Vagina (tissue), 2 donors: ENCODE measurements around the gene IST1. TPM values are rescaled to one million over a fixed set of nuclear protein-coding genes. Genes with fewer than 3 reads are reported as not detected.

Experiments used
- DNase-seq, 2 donors: peaks; one replicate each; pipeline ENCODE4 v3.0.0-alpha.2; 2017; ENCODE audit errors: extremely low spot score in 2 of 2
- H3K27ac ChIP-seq: fragments of 200-600 bp; sonication (generic); one replicate; pipeline ENCODE4 v1.5.1; 2019
- H3K27me3 ChIP-seq: fragments of 200-600 bp; sonication (generic); one replicate; pipeline ENCODE4 v1.5.1; 2019
- H3K36me3 ChIP-seq, 2 donors: fragments of 200-600 bp; sonication (generic); one replicate each; pipeline ENCODE4 v1.5.1; 2017 to 2019
- H3K4me1 ChIP-seq: fragments of 200-600 bp; sonication (generic); one replicate; pipeline ENCODE4 v1.5.1; 2019
- H3K4me3 ChIP-seq, 2 donors: fragments of 200-600 bp; sonication (generic); 1 replicate in 1 of 2; 2 replicates in 1 of 2; pipeline ENCODE4 v1.5.1; 2016 to 2019
- H3K9me3 ChIP-seq: fragments of 200-600 bp; sonication (generic); one replicate; pipeline ENCODE4 v1.5.1; 2019
- POLR2A ChIP-seq, 2 donors: fragments of 450-650 bp; IDR thresholded peaks; one replicate each; pipeline ENCODE4 v1.6.1; 2017; ENCODE audit warnings: antibody characterized with exemption in 2 of 2, mild to moderate bottlenecking in 2 of 2, moderate library complexity in 2 of 2
- POLR2AphosphoS5 ChIP-seq, 2 donors: sonication (generic); formaldehyde crosslinking; IDR thresholded peaks; one replicate each; pipeline ENCODE4 v1.9.0; 2017; ENCODE audit warnings: antibody characterized with exemption in 2 of 2, mild to moderate bottlenecking in 2 of 2, low read depth in 1 of 2; ENCODE audit not compliant: insufficient read depth in 1 of 2
- intact Hi-C: fragments of 100-400 bp; cut with DNase I; formaldehyde crosslinking; loops from one replicate; pipeline ENCODE4 v1.15.1; 2023
- total RNA-seq: library from RNA; depleted of rRNA; stranded (reverse); fragments of >200 nt; gene quantifications from one replicate; pipeline ENCODE4 v1.2.3, GENCODE V29; 2016
- TF ChIP-seq, protein P1 (sequence below), 3 experiments: fragments of 450-650 bp in 2 of 3; fragments of 200-600 bp in 1 of 3; sonication (generic) in 1 of 3; IDR thresholded peaks; one replicate each; pipeline ENCODE4 v1.5.1; 2017 to 2019; ENCODE audit warnings: antibody characterized with exemption in 3 of 3, mild to moderate bottlenecking in 2 of 3, moderate library complexity in 2 of 3

Gene IST1
- total RNA-seq, 1 donor from 2014 or later = 159 TPM

DNA sequence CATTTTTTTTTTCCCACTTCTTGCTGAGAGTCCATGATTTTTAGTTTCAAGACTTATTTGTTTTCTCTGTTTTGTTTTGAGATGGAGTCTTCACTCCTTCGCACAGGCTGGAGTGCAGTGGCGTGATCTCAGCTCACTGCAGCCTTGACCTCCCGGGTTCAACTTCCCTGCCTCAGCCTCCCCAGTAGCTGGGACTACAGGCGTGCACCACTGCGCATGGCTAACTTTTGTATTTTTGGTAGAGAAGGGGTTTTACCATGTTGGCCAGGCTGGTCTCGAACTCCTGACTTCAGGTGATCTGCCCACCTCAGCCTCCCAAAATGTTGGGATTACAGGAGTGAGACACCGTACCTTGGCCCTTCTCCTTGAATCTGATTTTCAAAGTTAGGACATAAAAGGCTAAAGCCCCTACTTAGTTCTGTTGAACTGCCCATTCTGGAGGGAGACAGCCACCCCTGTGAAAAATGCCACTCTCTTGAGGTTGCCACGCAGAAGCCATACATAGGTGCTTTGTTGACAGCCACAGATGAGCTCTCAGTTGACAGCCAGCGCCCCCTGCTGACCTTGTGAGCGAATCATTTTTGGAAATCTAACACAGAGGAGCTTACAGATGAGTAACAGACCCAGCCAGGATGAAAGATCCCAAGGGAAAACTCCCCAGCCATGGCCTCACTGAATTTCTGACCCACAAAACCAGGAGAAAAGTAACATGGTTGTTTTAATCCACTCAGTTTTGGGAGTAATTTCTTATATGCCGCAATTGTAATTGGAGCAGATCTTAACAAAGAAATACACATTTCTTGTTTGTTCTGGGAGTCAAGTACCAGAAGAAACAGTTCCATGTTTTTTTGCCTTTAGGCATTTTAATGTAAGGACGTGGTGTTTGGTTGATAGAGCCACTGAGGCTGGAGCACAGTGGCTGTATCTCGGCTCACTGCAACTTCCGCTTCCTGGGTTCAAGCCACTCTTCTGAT is 66.0 kb downstream of the IST1 start:
- intact Hi-C loops = no loop called here
- H3K4me3 ChIP-seq = no peak overlapping the region
- TF ChIP-seq POLR2A (IDR thresholded peaks at IDR 0.05) = no peak
- TF ChIP-seq POLR2AphosphoS5 (IDR thresholded peaks at IDR 0.05; ENCODE audit: insufficient read depth in 1 of 2, low read depth in 1 of 2) = peak in 1 of 2 donors; percentile 37
- TF ChIP-seq, protein P1, sequence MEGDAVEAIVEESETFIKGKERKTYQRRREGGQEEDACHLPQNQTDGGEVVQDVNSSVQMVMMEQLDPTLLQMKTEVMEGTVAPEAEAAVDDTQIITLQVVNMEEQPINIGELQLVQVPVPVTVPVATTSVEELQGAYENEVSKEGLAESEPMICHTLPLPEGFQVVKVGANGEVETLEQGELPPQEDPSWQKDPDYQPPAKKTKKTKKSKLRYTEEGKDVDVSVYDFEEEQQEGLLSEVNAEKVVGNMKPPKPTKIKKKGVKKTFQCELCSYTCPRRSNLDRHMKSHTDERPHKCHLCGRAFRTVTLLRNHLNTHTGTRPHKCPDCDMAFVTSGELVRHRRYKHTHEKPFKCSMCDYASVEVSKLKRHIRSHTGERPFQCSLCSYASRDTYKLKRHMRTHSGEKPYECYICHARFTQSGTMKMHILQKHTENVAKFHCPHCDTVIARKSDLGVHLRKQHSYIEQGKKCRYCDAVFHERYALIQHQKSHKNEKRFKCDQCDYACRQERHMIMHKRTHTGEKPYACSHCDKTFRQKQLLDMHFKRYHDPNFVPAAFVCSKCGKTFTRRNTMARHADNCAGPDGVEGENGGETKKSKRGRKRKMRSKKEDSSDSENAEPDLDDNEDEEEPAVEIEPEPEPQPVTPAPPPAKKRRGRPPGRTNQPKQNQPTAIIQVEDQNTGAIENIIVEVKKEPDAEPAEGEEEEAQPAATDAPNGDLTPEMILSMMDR (IDR thresholded peaks at IDR 0.05) = peak; percentile 52 to 76 (median 70)
- no peaks in the 10 kb centered on the region for H3K4me1 ChIP-seq
- H3K9me3 ChIP-seq = no peaks in the 10 kb centered on the region
- no peaks in the 10 kb centered on the region for H3K27me3 ChIP-seq
- no peaks in the 10 kb centered on the region for H3K36me3 ChIP-seq
- H3K27ac ChIP-seq = no peak overlapping the region
- DNase-seq = no peak

GRCh38 chr16:71963125-71963875 is 68.0 kb downstream of the IST1 start:
- no peak for DNase-seq
- Histone ChIP-seq H3K4me1 (no peaks in the 10 kb centered on the region), H3K27ac (no peak overlapping the region), H3K27me3 (no peaks in the 10 kb centered on the region), H3K9me3 (no peaks in the 10 kb centered on the region), H3K36me3 (no peaks in the 10 kb centered on the region), H3K4me3 (no peak overlapping the region)
- TF ChIP-seq, protein P1 (IDR thresholded peaks at IDR 0.05) = no peak
- TF ChIP-seq POLR2AphosphoS5 (IDR thresholded peaks at IDR 0.05; ENCODE audit: insufficient read depth in 1 of 2, low read depth in 1 of 2) (no peak), POLR2A (IDR thresholded peaks at IDR 0.05) (no peak)
- intact Hi-C loops = no loop called here

DNA sequence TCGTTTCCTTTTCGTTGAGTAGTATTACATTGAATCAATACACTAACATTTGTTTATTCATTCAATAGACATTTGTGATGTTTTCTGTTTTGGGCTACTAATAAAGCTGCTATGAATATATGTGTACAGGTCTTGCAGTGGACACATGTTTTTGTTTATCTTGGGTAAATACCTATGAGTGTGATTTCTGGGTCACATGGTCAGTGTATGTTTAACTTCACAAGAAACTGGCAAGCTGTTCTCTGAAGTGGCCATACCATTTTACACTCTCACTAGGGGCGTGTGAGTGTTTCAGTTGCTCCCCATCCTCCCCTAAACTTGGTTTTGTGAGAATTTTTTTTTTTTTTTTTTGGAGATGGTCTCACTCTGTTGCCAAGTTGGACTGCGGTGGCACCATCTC is 69.9 kb downstream of the IST1 start:
- TF ChIP-seq POLR2A (IDR thresholded peaks at IDR 0.05) (no peak), POLR2AphosphoS5 (IDR thresholded peaks at IDR 0.05; ENCODE audit: insufficient read depth in 1 of 2, low read depth in 1 of 2) (no peak)
- TF ChIP-seq, protein P1 (IDR thresholded peaks at IDR 0.05) = no peak
- no peak for DNase-seq
- Histone ChIP-seq H3K9me3 (no peaks in the 10 kb centered on the region), H3K4me1 (no peaks in the 10 kb centered on the region), H3K27ac (no peak overlapping the region), H3K4me3 (no peak overlapping the region), H3K27me3 (no peaks in the 10 kb centered on the region), H3K36me3 (no peaks in the 10 kb centered on the region)
- intact Hi-C loops = no loop called here

- no peaks in the 10 kb centered on the region for H3K4me1 ChIP-seq
- intact Hi-C loops = no loop called here
- no peak overlapping the region for H3K4me3 ChIP-seq
- H3K9me3 ChIP-seq = no peaks in the 10 kb centered on the region
- DNase-seq = no peak
- no peaks in the 10 kb centered on the region for H3K27me3 ChIP-seq
- TF ChIP-seq, protein P1 (IDR thresholded peaks at IDR 0.05) = no peak
- TF ChIP-seq POLR2A (IDR thresholded peaks at IDR 0.05) = no peak
- TF ChIP-seq POLR2AphosphoS5 (IDR thresholded peaks at IDR 0.05; ENCODE audit: insufficient read depth in 1 of 2, low read depth in 1 of 2) = no peak
- H3K36me3 ChIP-seq = no peaks in the 10 kb centered on the region
- no peak overlapping the region for H3K27ac ChIP-seq
Observed at GRCh38 chr16:71966932-71967331, 71.6 kb downstream of the IST1 start.
